GF-D8 (cell line): ENCODE measurements around the gene PLA2G12A.

Experiments used
- DNase-seq: peaks from one replicate; lab custom pipeline; 2025; lab: John Stamatoyannopoulos, UW

Gene PLA2G12A

GRCh38 chr4:109729718-109730618 is at the start of gene PLA2G12A:
TSS of gene PLA2G12A (minus strand) at chr4:109730070. CDS start at chr4:109729809, 261 bp downstream.
- no peak for DNase-seq

- DNase-seq = no peak
Measured at GRCh38 chr4:109764789-109765402, 35.0 kb upstream of the PLA2G12A start.

- no peak for DNase-seq
Measured at GRCh38 chr4:109764376-109764775, 34.5 kb upstream of the PLA2G12A start.

- no peak for DNase-seq
Measured at GRCh38 chr4:109760682-109761081, 30.8 kb upstream of the PLA2G12A start.

GRCh38 chr4:109755656-109756055 is 25.8 kb upstream of the PLA2G12A start:
- DNase-seq = no peak

- no peak for DNase-seq
Measured at GRCh38 chr4:109754093-109754857, 24.4 kb upstream of the PLA2G12A start.

- DNase-seq = no peak
Measured at GRCh38 chr4:109752525-109752924, 22.7 kb upstream of the PLA2G12A start.

- no peak for DNase-seq
Measured at GRCh38 chr4:109751852-109752251, 22.0 kb upstream of the PLA2G12A start.

GRCh38 chr4:109750652-109751244 is 20.9 kb upstream of the PLA2G12A start:
- no peak for DNase-seq

- no peak for DNase-seq
Measured at GRCh38 chr4:109749388-109750082, 19.7 kb upstream of the PLA2G12A start.

- DNase-seq = no peak
Measured at GRCh38 chr4:109748114-109748513, 18.2 kb upstream of the PLA2G12A start.

GRCh38 chr4:109746728-109747127 is 16.9 kb upstream of the PLA2G12A start:
- no peak for DNase-seq

- no peak for DNase-seq
Measured at GRCh38 chr4:109745830-109746229, 16.0 kb upstream of the PLA2G12A start.

- no peak for DNase-seq
Measured at GRCh38 chr4:109739547-109739946, 9.7 kb upstream of the PLA2G12A start.

- no peak for DNase-seq
Measured at GRCh38 chr4:109738104-109738872, 8.4 kb upstream of the PLA2G12A start.

- DNase-seq = no peak
Measured at GRCh38 chr4:109735566-109736365, 5.9 kb upstream of the PLA2G12A start.

GRCh38 chr4:109733728-109734127 is 3.9 kb upstream of the PLA2G12A start:
- no peak for DNase-seq

- DNase-seq = no peak
Measured at GRCh38 chr4:109730619-109731545, 1.0 kb upstream of the PLA2G12A start.
